ENCODE measurements around the gene ROCK2.

ROCK2 gene

GRCh38 chr2:11377928-11378545 is 33.6 kb upstream of the ROCK2 start:
- no peak for DNase-seq (ENCODE audit: low read depth)
- TF ChIP-seq CTCF (IDR thresholded peaks at IDR 0.05; ENCODE audit: control insufficient read depth, insufficient read depth, low read depth, low read length, missing control alignments) = no peak
- no peak overlapping the region for H3K4me3 ChIP-seq (ENCODE audit: control insufficient read depth, low read depth, low read length)

GRCh38 chr2:11376071-11376470 is 31.6 kb upstream of the ROCK2 start:
- H3K4me3 ChIP-seq (ENCODE audit: control insufficient read depth, low read depth, low read length) = no peak overlapping the region
- no peak for DNase-seq (ENCODE audit: low read depth)
- no peak for TF ChIP-seq CTCF (IDR thresholded peaks at IDR 0.05; ENCODE audit: control insufficient read depth, insufficient read depth, low read depth, low read length, missing control alignments)

GRCh38 chr2:11375689-11376027 is 31.2 kb upstream of the ROCK2 start:
- no peak for DNase-seq (ENCODE audit: low read depth)
- TF ChIP-seq CTCF (IDR thresholded peaks at IDR 0.05; ENCODE audit: control insufficient read depth, insufficient read depth, low read depth, low read length, missing control alignments) = no peak
- H3K4me3 ChIP-seq (ENCODE audit: control insufficient read depth, low read depth, low read length) = no peak overlapping the region

- no peak for DNase-seq (ENCODE audit: low read depth)
- no peak for TF ChIP-seq CTCF (IDR thresholded peaks at IDR 0.05; ENCODE audit: control insufficient read depth, insufficient read depth, low read depth, low read length, missing control alignments)
Observed at GRCh38 chr2:11375025-11375688, 30.7 kb upstream of the ROCK2 start.

GRCh38 chr2:11373096-11373495 is 28.7 kb upstream of the ROCK2 start:
- DNase-seq (ENCODE audit: low read depth) = no peak
- no peak for TF ChIP-seq CTCF (IDR thresholded peaks at IDR 0.05; ENCODE audit: control insufficient read depth, insufficient read depth, low read depth, low read length, missing control alignments)
- no peak overlapping the region for H3K4me3 ChIP-seq (ENCODE audit: control insufficient read depth, low read depth, low read length)

More at GRCh38 chr2:11375025-11375688, 30.7 kb upstream of the ROCK2 start:
- H3K4me3 ChIP-seq (ENCODE audit: control insufficient read depth, low read depth, low read length) = no peak overlapping the region

GRCh38 chr2:11371092-11371937 is 26.9 kb upstream of the ROCK2 start:
- DNase-seq (ENCODE audit: low read depth) = no peak
- no peak overlapping the region for H3K4me3 ChIP-seq (ENCODE audit: control insufficient read depth, low read depth, low read length)
- TF ChIP-seq CTCF (IDR thresholded peaks at IDR 0.05; ENCODE audit: control insufficient read depth, insufficient read depth, low read depth, low read length, missing control alignments) = no peak
